HG03025 (cell line): ENCODE data around the gene PCBP3.
"Not testable (repeated sequence)": the region's sequence is repeated elsewhere in the genome, so short reads cannot be mapped to it uniquely, and the experiment has no call there.

Source experiments
- ATAC-seq: cut with Tn5 transposase; IDR thresholded peaks from one replicate; pipeline ENCODE4 v1.9.1; 2021; ENCODE audit warnings: mild to moderate bottlenecking, moderate library complexity; ENCODE audit not compliant: unreplicated experiment, low FRiP score

The PCBP3 gene

DNA sequence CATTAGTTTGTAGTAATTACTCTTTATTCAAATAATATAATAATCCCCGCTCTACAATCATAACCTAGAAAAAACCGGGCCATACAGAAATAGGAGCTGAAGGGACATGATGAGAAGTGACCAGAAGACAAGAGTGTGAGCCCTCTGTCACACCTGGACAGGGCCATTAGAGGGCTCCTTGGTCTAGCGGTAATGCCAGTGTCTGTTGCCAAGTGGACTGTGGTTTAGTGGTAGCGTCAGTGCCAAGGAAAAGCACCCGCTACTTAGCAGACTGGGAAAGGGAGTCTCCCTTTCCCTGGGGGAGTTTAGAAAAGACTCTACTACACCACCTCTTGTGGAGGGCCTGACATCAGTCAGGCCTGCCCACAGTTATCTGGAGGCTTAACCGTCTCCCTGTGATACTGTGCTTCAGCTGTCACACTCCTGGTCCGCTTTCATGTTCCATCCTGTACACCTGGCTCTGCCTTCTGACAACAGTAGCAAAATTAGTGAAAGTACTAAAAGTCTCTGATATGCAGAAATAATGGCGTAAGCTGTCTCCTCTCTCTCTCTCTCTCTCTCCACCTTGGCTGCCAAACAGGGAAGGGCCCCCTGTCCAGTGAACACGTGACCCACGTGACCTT is 19.2 kb downstream of the PCBP3 start:
- ATAC-seq: not testable (repeated sequence)

DNA sequence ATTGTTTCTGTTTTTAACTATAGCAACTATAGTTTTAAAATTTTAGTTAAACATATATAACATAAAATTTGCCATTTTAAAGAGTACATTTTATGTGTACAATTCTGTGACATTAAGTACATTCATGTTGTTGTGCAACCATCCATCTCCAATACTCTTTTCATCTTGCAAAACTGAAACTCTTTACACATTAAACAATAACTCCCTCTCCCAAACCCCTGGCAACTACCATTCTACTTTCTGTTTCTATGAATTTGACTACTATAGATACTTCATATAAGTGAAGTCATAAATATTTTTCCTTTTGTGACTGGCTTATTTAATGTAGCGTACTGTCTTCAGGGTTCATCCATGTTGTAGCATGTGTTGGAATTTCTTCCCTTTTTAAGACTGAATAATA is 25.9 kb downstream of the PCBP3 start:
- no peak for ATAC-seq

DNA sequence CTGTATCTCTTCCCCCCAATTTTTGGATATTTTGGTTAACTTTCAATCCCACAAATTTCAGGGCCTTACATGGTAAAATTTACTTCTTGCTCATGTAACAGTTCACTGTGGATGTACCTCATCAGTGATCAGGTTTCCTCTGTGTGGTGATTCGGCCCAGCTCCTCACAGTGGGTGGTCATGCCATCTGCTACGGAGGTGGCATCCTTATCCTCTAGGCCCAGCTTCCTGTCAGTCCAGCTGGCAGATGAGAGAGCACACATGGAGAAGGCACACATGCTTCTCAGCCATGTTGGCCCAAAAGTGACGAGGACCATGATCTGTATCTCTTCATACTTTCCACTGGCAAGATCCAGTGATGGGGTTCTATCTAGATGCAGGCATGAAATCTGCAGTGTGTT is 27.2 kb downstream of the PCBP3 start:
- ATAC-seq: no peak

DNA sequence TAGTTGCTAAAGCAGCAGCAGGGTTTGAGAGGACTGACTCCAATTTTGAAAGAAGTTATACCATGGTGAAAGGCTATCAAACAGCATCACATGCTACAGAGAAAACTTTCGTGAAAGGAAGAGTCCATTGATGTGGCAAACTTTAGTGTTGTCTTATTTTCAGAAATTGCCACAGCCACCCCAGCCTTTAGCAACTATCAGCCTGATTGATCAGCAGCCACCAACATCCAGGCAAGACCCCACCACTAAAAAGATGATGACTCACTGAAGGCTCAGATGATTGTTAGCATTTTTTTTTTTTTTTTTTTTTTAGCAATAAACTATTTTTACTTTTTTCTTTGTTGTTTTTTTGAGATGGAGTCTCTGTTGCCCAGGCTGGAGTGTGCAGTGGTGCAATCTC is 35.3 kb downstream of the PCBP3 start:
- ATAC-seq: not testable (repeated sequence)

DNA sequence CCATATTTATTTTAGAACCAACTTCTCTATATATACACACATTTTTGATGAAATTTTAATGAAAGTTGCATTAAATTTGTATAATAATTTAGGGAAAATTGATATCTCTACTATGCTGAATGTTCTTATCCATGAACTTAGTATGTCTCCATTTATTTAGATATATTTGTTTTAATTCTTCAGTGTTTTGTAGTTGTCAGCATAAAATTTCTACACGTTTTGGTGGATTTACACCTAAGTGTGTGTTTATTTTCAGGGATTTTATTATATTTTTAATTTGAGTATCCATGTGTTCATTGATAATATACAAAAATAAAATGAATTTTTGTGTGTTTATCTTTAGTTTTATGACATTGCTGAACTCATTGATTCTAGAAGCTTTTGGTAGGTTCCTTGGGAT is 36.7 kb downstream of the PCBP3 start:
- ATAC-seq: no peak

DNA sequence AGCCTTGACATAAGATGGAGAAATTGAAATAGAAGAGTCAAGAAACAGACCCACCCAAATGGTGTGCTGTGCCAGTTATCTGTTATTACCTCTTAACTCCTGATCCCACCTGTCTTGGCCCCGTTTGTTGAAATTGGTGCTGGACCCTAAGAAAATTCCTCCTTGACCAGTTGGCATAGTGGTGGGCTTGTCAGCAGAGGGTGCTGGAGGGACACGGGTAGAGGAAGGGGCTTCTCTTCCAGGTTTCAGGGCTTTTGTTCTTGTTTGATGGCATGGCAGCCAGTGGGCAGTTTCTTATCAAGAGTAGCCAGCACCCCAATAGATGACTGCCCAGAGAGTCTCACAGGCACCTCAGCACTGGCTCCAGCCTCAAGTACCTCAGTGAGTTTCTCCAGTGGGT is 51.6 kb downstream of the PCBP3 start:
- no peak for ATAC-seq

DNA sequence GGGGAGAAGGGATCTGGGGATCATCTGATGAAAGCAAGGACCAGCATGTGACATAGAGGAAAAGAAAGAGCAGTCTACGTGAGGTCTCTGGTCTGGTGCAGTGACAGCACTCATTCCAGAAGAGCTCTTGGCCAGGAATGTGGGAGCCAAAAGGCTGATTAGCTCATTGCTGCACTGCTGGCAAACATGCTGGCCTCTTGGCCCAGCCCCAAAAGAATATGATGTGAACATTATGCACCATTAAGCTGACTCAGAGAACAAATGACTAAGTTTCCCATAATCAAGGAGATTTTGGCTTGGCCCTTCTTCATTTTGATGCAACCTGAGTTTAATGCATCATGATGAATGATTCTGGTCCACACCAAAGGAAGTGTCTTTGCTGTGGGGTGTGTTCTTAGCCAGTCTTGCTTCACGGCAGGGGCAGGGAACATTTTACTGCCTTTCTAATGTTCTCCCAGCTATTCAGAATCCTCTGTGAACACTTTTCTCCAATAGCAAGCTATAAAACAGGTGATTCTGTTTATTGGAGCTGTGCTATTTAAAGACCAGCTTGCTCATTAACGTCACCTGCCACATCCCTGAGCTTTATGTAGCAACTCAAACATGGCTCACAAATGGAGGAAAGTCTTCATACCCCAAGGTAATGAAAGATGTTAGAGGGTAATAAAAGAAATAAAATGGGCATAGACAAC is 55.1 kb downstream of the PCBP3 start:
- no peak for ATAC-seq

DNA sequence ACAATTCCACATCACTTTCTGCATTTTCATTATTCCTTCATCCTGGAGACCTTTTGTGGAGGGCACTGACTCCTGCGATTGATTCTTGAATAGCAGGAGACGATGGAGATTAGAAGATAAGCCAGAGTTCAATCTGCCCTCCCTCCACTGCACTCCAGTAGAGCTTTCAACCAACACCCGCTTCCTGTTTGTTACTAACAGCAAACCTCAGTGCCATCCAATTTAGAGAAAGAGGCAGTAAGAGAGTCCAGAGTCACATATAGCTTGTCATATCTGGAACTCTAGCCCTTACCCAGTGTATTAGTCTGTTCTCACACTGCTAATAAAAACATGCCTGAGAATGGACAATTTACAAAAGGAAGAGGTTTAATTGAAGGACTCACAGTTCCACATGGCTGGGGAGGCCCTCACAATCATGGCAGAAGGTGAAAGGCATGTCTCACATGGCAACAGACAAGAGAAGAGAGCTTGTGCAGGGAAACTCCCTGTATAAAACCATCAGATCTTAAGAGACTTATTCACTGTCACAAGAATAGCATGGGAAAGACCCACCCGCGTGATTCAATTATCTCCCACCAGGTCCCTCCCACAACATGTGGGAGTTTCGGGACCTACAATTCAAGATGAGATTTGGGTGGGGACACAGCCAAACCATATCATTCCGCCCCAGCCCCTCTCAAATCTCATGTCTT is 55.9 kb downstream of the PCBP3 start:
- ATAC-seq: no peak

DNA sequence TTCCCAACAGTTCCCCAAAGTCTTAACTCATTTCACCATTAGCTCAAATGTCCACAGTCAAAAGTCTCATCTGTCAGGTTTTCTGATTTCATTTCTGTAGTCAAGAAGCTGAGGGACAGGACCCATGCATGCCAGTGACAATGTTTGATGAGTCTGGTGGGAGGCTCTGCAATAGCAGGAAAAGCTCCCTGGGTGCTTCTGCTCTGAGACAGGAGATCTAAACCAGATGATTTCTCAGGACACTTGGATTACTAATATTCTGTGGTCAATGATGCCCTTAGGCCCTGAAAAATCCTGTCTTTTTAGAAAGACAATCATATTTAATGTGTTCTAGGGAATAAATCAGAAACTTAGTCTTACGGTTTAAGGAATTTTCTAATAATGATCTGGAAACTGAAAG is 56.4 kb downstream of the PCBP3 start:
- no peak for ATAC-seq

DNA sequence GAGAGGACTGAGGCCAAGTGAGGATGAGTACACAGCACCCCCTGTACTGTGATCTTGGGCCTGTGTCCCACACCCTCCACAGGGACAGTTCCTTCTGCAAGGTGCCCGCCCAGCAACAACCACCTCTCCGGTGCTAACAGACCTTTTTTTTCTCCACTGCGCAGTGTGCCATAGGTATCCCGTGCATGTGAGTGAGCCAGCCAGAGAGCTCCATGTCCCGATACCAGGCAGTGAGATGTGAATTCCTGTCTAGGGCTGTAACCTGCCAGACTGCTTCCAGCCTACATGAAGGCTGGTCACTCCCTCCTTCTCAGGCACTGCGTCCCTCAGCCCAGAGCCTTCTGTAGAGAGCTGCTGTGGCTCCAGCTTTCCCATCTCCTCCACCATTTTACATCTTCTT is 56.9 kb downstream of the PCBP3 start:
- no peak for ATAC-seq

DNA sequence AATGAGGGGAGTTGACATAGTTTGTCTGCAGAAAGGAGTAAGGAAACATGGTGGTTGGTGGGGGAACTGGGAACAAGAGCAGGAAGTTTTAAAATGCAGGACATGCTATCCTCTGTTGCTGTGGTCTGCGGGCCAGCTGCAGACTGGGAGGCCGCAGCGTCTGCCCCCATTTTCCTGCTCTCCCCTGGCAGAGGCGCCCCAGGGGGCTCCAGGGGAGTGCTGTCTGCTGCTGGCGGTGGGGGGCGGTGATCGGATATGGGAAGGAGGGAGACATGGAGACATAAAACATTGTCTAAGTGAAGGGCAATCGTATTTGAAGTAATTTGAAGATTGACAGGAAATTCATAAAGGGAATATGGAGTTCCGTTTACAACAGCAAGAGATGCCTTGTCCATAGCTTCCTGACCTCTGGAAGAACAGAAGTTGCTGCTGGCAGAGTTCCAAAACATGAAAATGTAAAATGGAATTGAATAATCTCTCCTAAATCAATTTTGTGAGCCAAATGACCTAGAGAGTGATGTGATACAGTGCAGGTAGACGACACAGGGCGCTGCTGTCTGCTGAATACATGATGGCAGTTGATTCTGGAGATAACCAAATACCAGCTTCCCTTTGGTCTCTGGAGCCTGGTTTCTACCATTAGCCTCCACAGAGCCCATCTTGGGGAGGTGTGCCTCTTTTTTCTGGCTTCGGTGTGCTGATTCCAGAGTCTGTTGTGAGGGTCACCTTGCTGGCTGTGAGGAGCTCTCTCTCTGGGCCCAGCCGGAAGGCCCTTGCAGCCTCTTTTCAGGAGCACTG is 61.0 kb downstream of the PCBP3 start:
- ATAC-seq: no peak

DNA sequence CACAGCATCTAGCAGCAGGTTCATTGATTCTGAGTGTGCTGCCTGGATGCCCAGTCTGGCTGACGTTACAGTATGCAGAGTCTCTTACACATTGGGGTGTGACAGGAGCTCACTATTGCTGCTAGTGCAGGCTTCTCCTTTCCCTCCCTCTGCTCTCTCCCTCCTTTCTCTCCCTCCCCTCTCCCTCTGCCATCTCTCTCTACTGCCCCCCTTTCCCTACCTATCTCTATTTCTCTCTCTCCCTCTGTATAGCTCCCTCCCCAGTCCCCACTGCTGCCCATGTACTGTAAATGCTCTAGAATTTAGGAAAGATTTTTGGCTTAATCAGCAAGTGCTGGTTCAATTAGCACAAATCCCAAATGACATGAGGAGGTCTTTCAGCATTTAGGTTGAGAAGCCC is 62.8 kb downstream of the PCBP3 start:
- no peak for ATAC-seq

DNA sequence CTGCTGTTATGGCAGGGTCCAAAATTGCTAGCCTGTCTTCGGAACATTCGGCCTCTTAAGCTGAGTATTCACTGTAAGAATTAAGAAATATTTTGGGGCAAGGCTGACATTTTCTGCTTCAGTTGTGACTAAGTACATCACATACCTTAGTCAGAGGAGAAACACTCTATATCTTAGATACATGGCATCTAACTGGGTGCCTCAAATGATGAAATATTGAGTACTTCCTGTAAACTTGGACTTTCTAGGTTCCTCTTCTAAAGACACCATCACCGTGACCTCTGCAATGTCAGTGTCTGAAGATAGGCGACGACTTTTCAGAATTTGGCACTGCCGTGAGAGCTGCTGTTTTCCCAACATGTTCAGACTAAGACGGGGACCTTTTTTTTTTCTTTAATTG is 65.6 kb downstream of the PCBP3 start:
- ATAC-seq: no peak

DNA sequence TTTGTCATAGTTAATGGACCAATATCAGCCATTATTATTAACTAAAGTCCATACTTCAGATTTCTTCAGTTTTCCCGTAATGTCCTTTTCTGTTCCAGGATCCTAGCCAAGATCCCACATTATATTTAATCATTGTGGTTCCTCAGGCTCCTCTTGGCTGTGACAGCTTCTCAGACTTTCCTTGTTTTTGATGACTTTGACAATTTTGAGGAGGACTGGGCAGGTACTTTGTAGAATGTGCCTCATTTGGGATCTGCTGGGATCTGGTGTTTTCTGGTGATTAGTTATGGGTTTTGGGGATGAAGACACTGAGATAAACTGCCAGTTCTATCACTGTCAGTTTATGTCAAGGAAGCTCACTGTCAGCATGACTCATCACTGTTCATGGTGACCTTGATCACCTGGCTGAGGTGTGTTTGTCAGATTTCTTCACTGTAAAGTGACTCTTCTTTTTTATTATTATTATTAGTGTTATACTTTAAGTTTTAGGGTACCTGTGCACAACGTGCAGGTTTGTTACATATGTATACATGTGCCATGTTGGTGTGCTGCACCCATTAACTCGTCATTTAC is 66.3 kb downstream of the PCBP3 start:
- no peak for ATAC-seq

DNA sequence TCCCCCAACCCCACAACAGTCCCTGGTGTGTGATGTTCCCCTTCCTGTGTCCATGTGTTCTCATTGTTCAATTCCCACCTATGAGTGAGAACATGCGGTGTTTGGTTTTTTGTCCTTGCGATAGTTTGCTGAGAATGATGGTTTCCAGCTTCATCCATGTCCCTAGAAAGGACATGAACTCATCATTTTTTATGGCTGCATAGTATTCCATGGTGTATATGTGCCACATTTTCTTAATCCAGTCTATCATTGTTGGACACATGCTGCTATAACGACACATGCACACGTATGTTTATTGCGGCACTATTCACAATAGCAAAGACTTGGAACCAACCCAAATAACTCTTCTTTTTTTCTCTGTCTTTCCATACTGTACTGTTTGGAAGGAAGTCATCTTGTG is 66.8 kb downstream of the PCBP3 start:
- not testable (repeated sequence) for ATAC-seq

DNA sequence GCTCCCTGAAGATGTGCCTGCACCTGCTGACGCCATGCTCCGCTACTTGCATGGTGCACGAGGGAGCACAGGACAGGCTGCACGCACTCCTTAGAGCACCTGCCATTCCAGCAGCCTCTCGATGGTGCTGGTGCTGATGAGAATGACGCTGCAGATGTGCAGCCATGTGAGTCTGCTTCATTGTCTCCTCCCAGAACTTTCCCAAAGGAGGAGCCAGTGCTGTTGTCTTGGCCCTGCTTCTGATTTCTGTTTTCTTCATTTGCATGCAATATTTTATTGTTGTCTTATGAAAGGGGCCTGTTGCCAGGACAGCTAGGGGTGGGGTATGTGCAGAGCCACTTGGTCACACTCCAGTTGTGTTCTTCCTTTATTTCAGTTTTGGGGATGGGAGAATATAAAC is 70.1 kb downstream of the PCBP3 start:
- ATAC-seq: no peak

DNA sequence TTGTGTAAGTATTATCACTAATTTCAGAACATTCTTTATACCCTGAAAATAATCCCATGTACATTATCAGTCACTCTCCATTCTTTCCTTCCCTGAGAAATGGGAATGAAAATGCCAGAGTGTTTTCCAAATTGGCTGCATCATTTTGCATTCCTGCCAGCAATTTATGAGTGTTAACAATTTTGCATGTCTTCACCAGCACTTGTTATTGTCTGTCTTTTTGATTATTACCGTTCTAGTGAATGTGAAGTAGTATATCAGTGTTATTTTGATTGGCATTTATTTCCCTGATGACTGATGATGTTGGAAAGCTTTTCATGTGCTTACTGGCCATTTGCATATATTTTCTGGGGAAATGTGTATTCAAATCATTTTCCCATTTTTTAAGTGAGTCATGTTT is 71.9 kb downstream of the PCBP3 start:
- no peak for ATAC-seq

DNA sequence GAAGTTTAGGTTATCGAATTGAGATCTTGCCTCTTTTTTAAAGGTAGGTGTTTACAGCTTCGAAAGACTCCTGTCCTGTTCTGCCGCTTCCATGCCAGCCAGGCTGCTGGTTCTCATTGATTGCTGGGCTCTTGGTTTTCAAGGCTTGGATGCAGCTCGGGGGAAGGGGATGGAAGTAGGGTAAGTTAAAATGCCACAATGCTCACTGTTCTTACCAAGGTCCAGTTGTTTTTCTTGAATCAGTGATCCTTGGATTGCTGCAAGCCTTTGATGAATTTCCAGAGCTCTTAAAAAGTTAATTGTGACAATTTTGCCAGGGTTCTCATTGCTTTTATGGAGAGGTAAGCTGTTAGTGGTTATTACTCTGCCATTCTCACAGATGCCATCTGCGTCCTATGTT is 74.9 kb downstream of the PCBP3 start:
- no peak for ATAC-seq

DNA sequence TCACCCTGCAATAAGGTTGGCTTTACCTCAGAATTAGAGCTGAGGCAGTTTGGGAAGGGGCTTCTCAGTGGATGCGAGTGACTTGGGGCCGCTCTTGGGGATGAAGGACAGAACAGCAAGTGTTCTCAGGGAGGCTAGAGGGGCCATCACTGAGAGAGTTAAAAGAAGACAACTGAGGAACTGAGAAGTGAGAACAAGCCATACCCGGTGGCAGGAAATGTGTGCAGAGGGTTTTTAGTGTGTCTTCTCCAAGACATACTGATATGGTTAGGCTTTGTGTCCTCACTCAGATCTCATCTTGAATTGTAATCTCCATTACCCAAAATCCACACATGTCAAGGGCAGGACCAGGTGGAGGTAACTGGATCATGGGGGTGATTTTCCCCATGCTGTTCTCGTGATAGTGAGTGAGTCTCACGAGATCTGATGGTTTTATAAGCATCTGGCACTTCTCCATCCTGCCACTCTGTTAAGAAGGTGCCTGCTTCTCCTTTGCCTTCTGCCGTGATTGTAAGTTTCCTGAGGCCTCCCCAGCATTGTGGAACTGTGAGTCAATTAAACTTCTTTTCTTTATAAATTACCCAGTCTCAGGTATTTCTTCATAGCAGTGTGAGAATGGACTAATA is 75.8 kb downstream of the PCBP3 start:
- no peak for ATAC-seq

DNA sequence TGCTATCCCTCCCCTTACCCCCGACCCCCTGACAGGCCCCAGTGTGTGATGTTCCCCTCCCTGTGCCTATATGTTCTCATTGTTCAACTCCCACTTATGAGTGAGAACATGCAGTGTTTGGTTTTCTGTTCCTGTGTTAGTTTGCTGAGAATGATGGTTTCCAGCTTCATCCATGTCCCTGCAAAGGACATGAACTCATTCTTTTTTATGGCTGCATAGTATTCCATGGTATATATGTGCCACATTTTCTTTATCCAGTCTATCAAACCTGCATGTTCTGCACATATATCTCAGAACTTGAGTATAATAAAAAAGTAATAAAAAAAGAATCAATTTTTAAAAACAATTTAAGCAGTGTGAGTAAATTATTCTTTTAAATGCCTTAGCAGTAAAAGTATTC is 76.7 kb downstream of the PCBP3 start:
- ATAC-seq: not testable (repeated sequence)
